Panc1 (cell line): Measurements from ENCODE around the gene C2.

Experiments used
- CTCF ChIP-seq: fragments of 450-650 bp; IDR thresholded peaks from 2 replicates; pipeline ENCODE4 v1.5.1; 2017; ENCODE audit warnings: mild to moderate bottlenecking
- SIN3A ChIP-seq: IDR thresholded peaks from 2 replicates; pipeline ENCODE4 v1.6.1; 2012; ENCODE audit warnings: low read depth, mild to moderate bottlenecking, low read length, moderate library complexity, borderline replicate concordance; ENCODE audit not compliant: insufficient read depth
- TCF7L2 ChIP-seq: IDR thresholded peaks from 2 replicates; pipeline ENCODE4 v1.6.1; 2011; ENCODE audit warnings: mild to moderate bottlenecking, low read depth, low read length, inconsistent platforms

- TF ChIP-seq CTCF (no peak), SIN3A (no peak), TCF7L2 (no peak)
These were observed 51.9 kb downstream of the C2 start for GRCh38 chr6:31979238-31979898.
